DOHH2 (cell line): ENCODE data around the gene TCERG1L.

Source experiments
- H3F3A ChIP-seq: fragments of 200-600 bp; sonication (generic), shearing (Covaris generic); 2 replicates; pipeline ENCODE4 v1.6.0; 2016; ENCODE audit warnings: antibody characterized with exemption, mild to moderate bottlenecking; ENCODE audit not compliant: control insufficient read depth, insufficient read depth
- H3K27ac ChIP-seq: fragments of 200-600 bp; sonication (generic); 2 replicates; pipeline ENCODE4 v1.5.1; 2014; ENCODE audit warnings: low read depth, mild to moderate bottlenecking, low read length, moderate library complexity
- H3K27me3 ChIP-seq: fragments of 200-600 bp; sonication (generic); 2 replicates; pipeline ENCODE4 v1.6.1; 2014; ENCODE audit warnings: mild to moderate bottlenecking, low read length, mixed read lengths; ENCODE audit not compliant: control insufficient read depth
- H3K36me3 ChIP-seq: fragments of 200-600 bp; sonication (generic); 2 replicates; pipeline ENCODE4 v1.6.1; 2014; ENCODE audit warnings: mild to moderate bottlenecking, low read length, moderate library complexity, mixed read lengths; ENCODE audit not compliant: control insufficient read depth
- H3K4me1 ChIP-seq: fragments of 200-600 bp; sonication (generic); 2 replicates; pipeline ENCODE4 v1.6.1; 2014; ENCODE audit warnings: mild to moderate bottlenecking, low read length, mixed read lengths; ENCODE audit not compliant: control insufficient read depth
- H3K4me2 ChIP-seq: fragments of 200-600 bp; sonication (generic); 2 replicates; pipeline ENCODE4 v1.6.0; 2014; ENCODE audit warnings: mild to moderate bottlenecking, low read length, moderate library complexity
- H3K4me3 ChIP-seq: fragments of 200-600 bp; sonication (generic); 2 replicates; pipeline ENCODE4 v1.5.1; 2014; ENCODE audit warnings: mild to moderate bottlenecking, low read length, mixed read lengths
- H3K79me2 ChIP-seq: fragments of 200-600 bp; sonication (generic); 2 replicates; pipeline ENCODE4 v1.6.1; 2014; ENCODE audit warnings: mild to moderate bottlenecking, low read length, mixed read lengths; ENCODE audit not compliant: control insufficient read depth
- H3K9me2 ChIP-seq: fragments of 200-600 bp; sonication (generic); replicated peaks from 2 replicates; pipeline ENCODE4 v1.6.1; 2014; ENCODE audit warnings: mild to moderate bottlenecking, low read length, mixed read lengths; ENCODE audit not compliant: control insufficient read depth
- H3K9me3 ChIP-seq: fragments of 200-600 bp; sonication (generic); 2 replicates; pipeline ENCODE4 v1.6.1; 2014; ENCODE audit warnings: antibody characterized with exemption, low read length, mixed read lengths; ENCODE audit not compliant: control insufficient read depth, insufficient read depth
- H4K20me1 ChIP-seq: fragments of 200-600 bp; sonication (generic); 2 replicates; pipeline ENCODE4 v1.6.0; 2014; ENCODE audit warnings: low read depth, mild to moderate bottlenecking, antibody characterized with exemption, low read length, moderate library complexity; ENCODE audit not compliant: control insufficient read depth, insufficient read depth
- CTCF ChIP-seq: fragments of 200-600 bp; sonication (generic); IDR thresholded peaks from one replicate; pipeline ENCODE4 v1.5.1; 2014; ENCODE audit warnings: antibody characterized with exemption, mild to moderate bottlenecking, low read depth, low read length; ENCODE audit not compliant: poor library complexity, severe bottlenecking
- EZH2phosphoT487 ChIP-seq: fragments of 200-600 bp; sonication (generic); IDR thresholded peaks from 2 replicates; pipeline ENCODE4 v1.6.1; 2017; ENCODE audit warnings: borderline replicate concordance, mild to moderate bottlenecking, antibody characterized with exemption, low read length, moderate library complexity, mixed read lengths

TCERG1L gene

GRCh38 chr10:131076356-131076755 is 235.2 kb downstream of the TCERG1L start:
- no peaks in the 10 kb centered on the region for H3K9me2 ChIP-seq
- no peaks in the 10 kb centered on the region for H3K79me2 ChIP-seq
- TF ChIP-seq EZH2phosphoT487 (no peak), CTCF (no peak)
- no peak overlapping the region for H3K4me3 ChIP-seq
- H3K27ac ChIP-seq, result no peak overlapping the region
- H4K20me1 ChIP-seq, result no peaks in the 10 kb centered on the region
- peaks cover 8% of the 10 kb centered on the region; the same call in 1 of the 2 replicates for H3K9me3 ChIP-seq
- H3K36me3 ChIP-seq, result no peaks in the 10 kb centered on the region
- no peak overlapping the region for H3K4me2 ChIP-seq
- H3K4me1 ChIP-seq, result no peaks in the 10 kb centered on the region
- no peaks in the 10 kb centered on the region for H3F3A ChIP-seq
- no peaks in the 10 kb centered on the region for H3K27me3 ChIP-seq

GRCh38 chr10:131075218-131075770 is 236.2 kb downstream of the TCERG1L start:
- H4K20me1 ChIP-seq, result no peaks in the 10 kb centered on the region
- H3K4me2 ChIP-seq, result no peak overlapping the region
- no peak for TF ChIP-seq CTCF
- no peaks in the 10 kb centered on the region for H3K36me3 ChIP-seq
- no peaks in the 10 kb centered on the region for H3K9me2 ChIP-seq
- no peaks in the 10 kb centered on the region for H3K79me2 ChIP-seq
- no peaks in the 10 kb centered on the region for H3K4me1 ChIP-seq
- H3K4me3 ChIP-seq, result no peak overlapping the region
- no peaks in the 10 kb centered on the region for H3F3A ChIP-seq
- peaks cover 8% of the 10 kb centered on the region; the same call in 1 of the 2 replicates for H3K9me3 ChIP-seq
- no peaks in the 10 kb centered on the region for H3K27me3 ChIP-seq
- no peak overlapping the region for H3K27ac ChIP-seq

DNA sequence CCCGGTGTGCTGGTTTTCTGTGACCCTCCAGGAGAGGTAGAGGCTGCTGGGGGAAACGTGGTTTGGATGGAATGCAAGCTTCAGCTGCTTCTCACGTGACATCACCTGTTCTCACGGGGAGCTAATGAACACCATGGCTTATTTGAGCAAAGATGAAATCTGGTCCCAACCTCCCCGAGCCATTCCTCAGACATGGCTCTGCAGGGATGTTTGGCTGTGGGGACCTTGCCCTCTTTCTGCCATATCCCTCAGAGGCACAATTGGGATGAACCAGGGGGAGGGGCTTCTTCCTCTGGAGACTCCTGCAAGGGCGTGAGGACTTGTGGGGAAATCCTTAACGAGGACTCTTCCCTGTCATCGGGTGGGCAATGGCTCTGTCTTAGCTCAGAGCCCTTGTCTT is 236.8 kb downstream of the TCERG1L start:
- H3K79me2 ChIP-seq, result no peaks in the 10 kb centered on the region
- H3K4me3 ChIP-seq, result no peak overlapping the region
- H3K27ac ChIP-seq, result no peak overlapping the region

More for the DNA sequence above, 236.8 kb downstream of the TCERG1L start:
- Histone ChIP-seq H3K9me3 (peaks cover 8% of the 10 kb centered on the region; the same call in 1 of the 2 replicates), H3K4me1 (no peaks in the 10 kb centered on the region), H3K27me3 (no peaks in the 10 kb centered on the region), H3K36me3 (no peaks in the 10 kb centered on the region), H3F3A (no peaks in the 10 kb centered on the region), H3K9me2 (no peaks in the 10 kb centered on the region), H3K4me2 (no peak overlapping the region), H4K20me1 (no peaks in the 10 kb centered on the region)
- no peak for TF ChIP-seq EZH2phosphoT487
- TF ChIP-seq CTCF, result no peak
